ENCODE measurements around the gene OGFOD3. TPM values are rescaled to one million over a fixed set of nuclear protein-coding genes. Genes with fewer than 3 reads are reported as not detected.

The OGFOD3 gene
- total and polyA plus RNA-seq, 2 experiments from 2014 or later: 9.6 to 24.6 TPM

- no peaks in the 10 kb centered on the region for H3K79me2 ChIP-seq (replicated peaks; ENCODE audit: insufficient read depth)
Measured at GRCh38 chr17:82389379-82389778, 29.0 kb downstream of the OGFOD3 start.

GRCh38 chr17:82388922-82389283 lies 29.5 kb downstream of the OGFOD3 start:
- H3K4me3 Mint-ChIP-seq: no peak overlapping the region
- H3F3A ChIP-seq (replicated peaks; ENCODE audit: low read depth): no peaks in the 10 kb centered on the region
- H3K36me3 ChIP-seq (ENCODE audit: insufficient read depth): no peaks in the 10 kb centered on the region
- H3K79me2 ChIP-seq (replicated peaks; ENCODE audit: insufficient read depth): no peaks in the 10 kb centered on the region
- H3K27me3 ChIP-seq (ENCODE audit: insufficient read depth): no peaks in the 10 kb centered on the region
- no peak for ATAC-seq
- H3K27me3 Mint-ChIP-seq (ENCODE audit: insufficient read depth, low read depth, poor library complexity): peaks cover 13% of the 10 kb centered on the region
- H3K4me3 ChIP-seq: no peak overlapping the region
- H3K4me1 ChIP-seq (ENCODE audit: insufficient read depth): no peaks in the 10 kb centered on the region
- no peaks in the 10 kb centered on the region; the same call in 2 of the 3 replicates for H3K36me3 Mint-ChIP-seq (ENCODE audit: low read depth)
- no peak overlapping the region for H3K27ac ChIP-seq (ENCODE audit: low read depth)
- no peak overlapping the region for H3K4me2 ChIP-seq
- no peaks in the 10 kb centered on the region for H3K9me3 Mint-ChIP-seq
- H4K20me1 ChIP-seq (replicated peaks; ENCODE audit: insufficient read depth): no peaks in the 10 kb centered on the region; the same call in 1 of the 2 replicates
- H3K9me2 ChIP-seq (ENCODE audit: insufficient read depth): no peaks in the 10 kb centered on the region
- DNase-seq (ENCODE audit: low spot score): no peak
- no peak for TF ChIP-seq EZH2phosphoT487 (IDR thresholded peaks at IDR 0.05; ENCODE audit: unreplicated experiment)
- no peak for TF ChIP-seq EZH2 (IDR thresholded peaks at IDR 0.05; ENCODE audit: low read depth, unreplicated experiment)
- no peak for TF ChIP-seq ZNF331 (CRISPR knock-in tag; IDR thresholded peaks at IDR 0.05; ENCODE audit: low read depth)
- H3K4me1 Mint-ChIP-seq: peaks cover 6% of the 10 kb centered on the region
- no peak overlapping the region for H2AFZ ChIP-seq
- H3K27ac Mint-ChIP-seq: no peak overlapping the region

More at GRCh38 chr17:82389379-82389778, 29.0 kb downstream of the OGFOD3 start:
- Histone ChIP-seq H3K4me1 (ENCODE audit: insufficient read depth) (no peaks in the 10 kb centered on the region), H3K36me3 (ENCODE audit: insufficient read depth) (no peaks in the 10 kb centered on the region), H3K4me3 (no peak overlapping the region), H3K27me3 (ENCODE audit: insufficient read depth) (no peaks in the 10 kb centered on the region), H3K4me2 (no peak overlapping the region), H2AFZ (no peak overlapping the region), H3K9me2 (ENCODE audit: insufficient read depth) (no peaks in the 10 kb centered on the region), H4K20me1 (replicated peaks; ENCODE audit: insufficient read depth) (no peaks in the 10 kb centered on the region; the same call in 1 of the 2 replicates), H3F3A (replicated peaks; ENCODE audit: low read depth) (no peaks in the 10 kb centered on the region), H3K27ac (ENCODE audit: low read depth) (no peak overlapping the region)
- H3K4me3 Mint-ChIP-seq: no peak overlapping the region
- no peak overlapping the region for H3K27ac Mint-ChIP-seq
- no peak for TF ChIP-seq JUNB (IDR thresholded peaks at IDR 0.05; ENCODE audit: unreplicated experiment)
- H3K4me1 Mint-ChIP-seq: peaks cover 6% of the 10 kb centered on the region
- DNase-seq (ENCODE audit: low spot score): no peak
- no peaks in the 10 kb centered on the region; the same call in 2 of the 3 replicates for H3K36me3 Mint-ChIP-seq (ENCODE audit: low read depth)
- no peaks in the 10 kb centered on the region for H3K9me3 Mint-ChIP-seq
- no peak for ATAC-seq
- peaks cover 13% of the 10 kb centered on the region for H3K27me3 Mint-ChIP-seq (ENCODE audit: insufficient read depth, low read depth, poor library complexity)

GRCh38 chr17:82388223-82388921 lies 30.0 kb downstream of the OGFOD3 start:
- no peak overlapping the region for H3K27ac Mint-ChIP-seq
- Histone ChIP-seq H3K4me2 (no peak overlapping the region), H3K4me3 (no peak overlapping the region), H3K79me2 (replicated peaks; ENCODE audit: insufficient read depth) (no peaks in the 10 kb centered on the region), H3F3A (replicated peaks; ENCODE audit: low read depth) (no peaks in the 10 kb centered on the region), H3K36me3 (ENCODE audit: insufficient read depth) (no peaks in the 10 kb centered on the region), H3K27me3 (ENCODE audit: insufficient read depth) (no peaks in the 10 kb centered on the region), H2AFZ (no peak overlapping the region), H4K20me1 (replicated peaks; ENCODE audit: insufficient read depth) (no peaks in the 10 kb centered on the region; the same call in 1 of the 2 replicates), H3K27ac (ENCODE audit: low read depth) (no peak overlapping the region), H3K4me1 (ENCODE audit: insufficient read depth) (no peaks in the 10 kb centered on the region), H3K9me2 (ENCODE audit: insufficient read depth) (no peaks in the 10 kb centered on the region)
- H3K27me3 Mint-ChIP-seq (ENCODE audit: insufficient read depth, low read depth, poor library complexity): peaks cover 11% of the 10 kb centered on the region
- peaks cover 6% of the 10 kb centered on the region for H3K4me1 Mint-ChIP-seq
- TF ChIP-seq CREB1 (CRISPR knock-in tag; IDR thresholded peaks at IDR 0.05; ENCODE audit: low read depth) (no peak), CTCF (conservative IDR thresholded peaks at IDR 0.05; ENCODE audit: low read depth in 2 of 2) (peak in 1 of 2 experiments; percentile 34; a peak in 2 of 4 replicates), REST (IDR thresholded peaks at IDR 0.05; ENCODE audit: unreplicated experiment) (peak; percentile 55)
- no peaks in the 10 kb centered on the region for H3K9me3 Mint-ChIP-seq
- H3K36me3 Mint-ChIP-seq (ENCODE audit: low read depth): no peaks in the 10 kb centered on the region; the same call in 2 of the 3 replicates
- no peak for ATAC-seq
- no peak overlapping the region for H3K4me3 Mint-ChIP-seq
- no peak for DNase-seq (ENCODE audit: low spot score)
